LNCAP (cell line): Measurements from ENCODE around the gene ATPAF2.

Experiments
- TF ChIP-seq, protein P1 (sequence below): fragments of 450-650 bp; IDR thresholded peaks from 2 replicates; pipeline ENCODE4 v1.5.1; 2017; ENCODE audit warnings: mild to moderate bottlenecking

Gene ATPAF2

DNA sequence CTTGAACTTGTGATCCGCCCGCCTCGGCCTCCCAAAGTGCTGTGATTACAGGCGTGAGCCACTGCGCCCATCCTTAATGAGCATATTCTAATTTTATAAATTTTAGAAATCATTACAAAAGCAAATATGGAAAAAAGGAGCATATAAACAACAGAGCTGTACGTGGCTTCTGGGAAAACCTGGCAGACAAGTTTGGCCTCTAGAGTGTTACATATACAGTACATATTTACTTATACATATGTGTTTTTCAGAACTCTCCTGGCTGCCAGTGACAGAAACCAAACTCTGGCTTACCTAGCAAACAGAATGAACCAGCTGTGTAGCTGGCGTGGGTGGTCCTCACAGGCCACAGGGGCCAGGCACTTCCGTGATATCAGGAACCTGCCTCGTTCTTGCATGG, 56.2 kb downstream of the ATPAF2 start:
- TF ChIP-seq, protein P1, sequence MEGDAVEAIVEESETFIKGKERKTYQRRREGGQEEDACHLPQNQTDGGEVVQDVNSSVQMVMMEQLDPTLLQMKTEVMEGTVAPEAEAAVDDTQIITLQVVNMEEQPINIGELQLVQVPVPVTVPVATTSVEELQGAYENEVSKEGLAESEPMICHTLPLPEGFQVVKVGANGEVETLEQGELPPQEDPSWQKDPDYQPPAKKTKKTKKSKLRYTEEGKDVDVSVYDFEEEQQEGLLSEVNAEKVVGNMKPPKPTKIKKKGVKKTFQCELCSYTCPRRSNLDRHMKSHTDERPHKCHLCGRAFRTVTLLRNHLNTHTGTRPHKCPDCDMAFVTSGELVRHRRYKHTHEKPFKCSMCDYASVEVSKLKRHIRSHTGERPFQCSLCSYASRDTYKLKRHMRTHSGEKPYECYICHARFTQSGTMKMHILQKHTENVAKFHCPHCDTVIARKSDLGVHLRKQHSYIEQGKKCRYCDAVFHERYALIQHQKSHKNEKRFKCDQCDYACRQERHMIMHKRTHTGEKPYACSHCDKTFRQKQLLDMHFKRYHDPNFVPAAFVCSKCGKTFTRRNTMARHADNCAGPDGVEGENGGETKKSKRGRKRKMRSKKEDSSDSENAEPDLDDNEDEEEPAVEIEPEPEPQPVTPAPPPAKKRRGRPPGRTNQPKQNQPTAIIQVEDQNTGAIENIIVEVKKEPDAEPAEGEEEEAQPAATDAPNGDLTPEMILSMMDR = no peak

DNA sequence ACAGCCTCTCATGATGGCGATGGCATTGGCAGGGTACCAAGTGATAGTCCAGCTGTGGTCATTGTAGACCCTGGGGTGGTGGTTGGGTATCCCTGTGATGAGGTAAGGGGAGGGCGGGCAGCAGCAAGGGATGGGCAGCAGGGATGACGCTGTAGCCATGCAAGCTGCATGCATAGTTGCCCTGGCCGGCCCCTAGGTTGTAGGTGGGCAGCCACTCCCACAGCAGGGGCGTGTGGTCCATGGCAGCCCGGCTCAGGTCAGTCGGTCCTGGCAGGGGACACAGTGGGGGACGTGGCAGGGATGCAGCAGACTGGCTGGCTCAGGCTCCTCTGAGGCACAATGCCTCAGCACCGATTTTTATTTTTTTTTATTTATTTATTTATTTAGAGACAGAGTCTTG, 57.6 kb downstream of the ATPAF2 start:
- TF ChIP-seq, protein P1 = no peak

DNA sequence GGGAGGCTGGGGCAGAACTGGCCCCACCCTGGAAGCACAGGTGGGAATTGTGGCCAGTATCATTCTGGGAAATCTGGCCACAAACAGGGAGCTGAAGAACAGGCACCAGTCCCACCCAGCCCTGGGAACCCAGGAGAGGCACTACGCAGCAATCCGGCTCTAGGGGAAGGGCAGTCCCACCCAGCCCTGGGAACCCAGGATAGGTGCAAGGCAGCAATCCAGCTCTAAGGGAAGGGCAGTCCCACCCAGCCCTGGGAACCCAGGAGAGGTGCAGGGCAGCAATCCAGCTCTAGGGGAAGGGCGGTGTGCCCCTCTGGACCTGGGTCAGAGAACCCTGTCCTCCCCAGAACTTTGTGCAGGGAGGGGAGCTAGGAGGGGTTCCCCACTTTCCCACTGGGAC, 59.2 kb downstream of the ATPAF2 start:
- TF ChIP-seq, protein P1 = no peak

DNA sequence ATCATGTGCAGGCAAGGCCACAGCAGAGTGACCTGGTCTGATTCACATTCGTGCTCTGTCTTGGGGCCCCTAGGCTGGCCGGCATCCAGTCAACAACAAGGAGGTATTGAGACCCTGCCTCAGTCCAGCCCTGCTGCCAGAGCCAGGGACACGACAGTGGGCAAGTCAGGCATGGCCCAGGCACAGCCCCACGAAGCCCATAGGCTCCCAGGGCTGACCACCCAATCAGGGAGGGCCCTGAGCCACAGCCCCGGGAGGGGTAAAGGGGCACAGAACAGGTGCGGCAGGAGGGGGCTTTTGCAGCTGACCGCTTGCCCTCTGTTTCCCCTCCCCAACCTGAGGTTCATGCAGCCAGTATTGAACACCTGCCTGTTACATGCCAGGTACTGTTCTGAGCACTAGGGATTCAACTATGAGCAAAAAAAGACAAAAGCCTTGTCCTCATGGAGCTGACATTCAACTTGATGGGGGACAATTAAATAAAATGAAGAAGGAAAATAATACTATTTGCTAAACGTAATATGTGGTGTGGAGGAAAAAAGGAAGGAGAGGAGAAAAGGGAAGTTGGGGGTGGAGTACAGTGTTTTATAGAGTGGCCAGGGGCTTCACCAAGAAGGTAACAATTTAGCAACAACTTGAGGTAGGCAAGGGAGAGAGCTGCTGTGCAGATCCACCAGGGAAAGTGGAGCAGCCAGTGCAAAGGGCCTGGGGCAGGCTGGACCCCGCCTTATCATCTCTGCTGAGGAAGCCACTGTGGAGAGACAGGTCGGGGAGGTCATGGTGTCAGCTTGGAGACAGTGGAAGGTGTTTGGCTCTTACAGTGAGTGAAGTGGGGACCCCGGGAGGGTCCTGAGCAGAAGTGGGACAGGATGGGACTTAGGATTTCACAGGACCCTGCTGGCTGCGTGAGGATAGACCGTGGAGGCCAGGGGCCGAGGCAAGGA, 60.2 kb downstream of the ATPAF2 start:
- TF ChIP-seq, protein P1 = no peak

DNA sequence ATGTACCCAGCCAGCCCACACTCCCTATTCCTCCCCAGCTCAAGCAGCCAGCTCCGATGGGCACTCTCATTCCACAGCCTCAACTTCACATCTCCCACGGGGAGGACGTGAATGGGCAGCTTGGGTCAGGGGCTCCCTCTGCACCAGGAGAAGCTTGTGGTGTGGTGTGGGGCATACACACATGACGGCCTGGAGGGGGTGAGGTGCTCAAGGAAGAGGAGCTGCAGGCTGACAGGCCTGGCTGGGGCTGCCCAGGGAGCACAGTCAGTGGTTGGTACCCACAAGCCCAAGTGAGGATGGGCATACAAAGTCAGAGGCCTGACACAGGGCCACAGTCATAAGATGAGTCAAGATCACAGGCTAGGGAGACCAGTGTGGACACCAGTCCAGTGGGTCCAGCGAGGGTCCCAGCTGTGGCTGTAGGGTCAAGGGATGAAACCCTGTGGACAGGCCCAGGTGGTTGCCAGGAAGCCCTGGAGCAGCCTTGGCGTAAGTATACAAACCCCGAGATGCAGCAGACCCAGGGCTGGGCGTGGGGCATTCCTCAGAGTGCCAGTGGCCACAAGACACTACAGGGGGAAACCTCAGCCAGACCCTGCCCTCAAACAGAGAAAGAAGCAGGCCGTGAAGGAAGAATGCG, 61.9 kb downstream of the ATPAF2 start:
- TF ChIP-seq, protein P1 = no peak

DNA sequence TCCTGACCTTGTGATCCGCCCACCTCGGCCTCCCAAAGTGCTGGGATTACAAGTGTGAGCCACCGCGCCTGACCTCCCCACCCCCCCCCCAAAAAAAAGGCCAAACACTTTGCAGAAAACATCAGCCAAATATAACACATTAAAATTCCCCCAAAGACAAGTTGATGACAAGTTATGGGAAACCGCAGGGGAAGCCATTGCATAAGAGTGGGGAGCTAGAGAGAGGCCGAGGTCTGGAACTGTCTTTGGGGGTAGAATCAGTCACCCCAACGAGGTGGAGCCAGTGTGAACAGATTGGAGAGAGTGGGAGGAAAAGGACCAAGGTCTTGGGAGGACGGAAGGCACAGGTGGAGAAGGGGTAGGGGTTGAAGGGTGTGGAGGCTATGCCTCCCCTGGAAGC, 63.5 kb downstream of the ATPAF2 start:
- TF ChIP-seq, protein P1 = no peak

DNA sequence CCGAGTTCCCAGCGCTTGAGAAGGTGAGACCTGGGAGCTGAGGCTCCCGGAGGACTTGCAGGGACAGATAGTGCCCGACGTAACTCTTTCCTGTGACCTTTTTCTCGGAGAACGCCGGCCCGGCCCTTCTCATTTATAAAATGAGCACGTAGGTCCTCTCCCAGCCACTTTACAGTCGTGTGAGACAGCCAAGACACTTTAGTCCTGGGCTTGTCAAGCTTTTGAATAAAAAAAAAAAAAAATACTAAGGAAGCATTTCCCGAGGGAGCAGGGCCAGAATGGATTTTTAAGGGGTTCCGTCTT, 66.1 kb downstream of the ATPAF2 start:
- TF ChIP-seq, protein P1 = no peak
